Neural cell (in vitro differentiated cells): ENCODE results near the gene MCUR1. TPM values are rescaled to one million over a fixed set of nuclear protein-coding genes. Genes with fewer than 3 reads are reported as not detected.

Experiments
- H2AFZ ChIP-seq: fragments of 200-600, 300-800 bp; sonication (generic), shearing (Covaris generic); 2 replicates; pipeline ENCODE4 v1.6.0; 2014; ENCODE audit warnings: low read depth, mild to moderate bottlenecking, antibody characterized with exemption, low read length, moderate library complexity
- H3F3A ChIP-seq: fragments of 200-600 bp; shearing (Covaris generic); 2 replicates; pipeline ENCODE4 v1.6.1; 2016; ENCODE audit warnings: mild to moderate bottlenecking, moderate library complexity, mixed read lengths, antibody characterized with exemption, low read length; ENCODE audit not compliant: insufficient read depth, poor library complexity, severe bottlenecking
- H3K27ac ChIP-seq: fragments of 200-600, 300-800 bp; sonication (generic), shearing (Covaris generic); 2 replicates; pipeline ENCODE4 v1.5.1; 2014; ENCODE audit warnings: mild to moderate bottlenecking, low read length, moderate library complexity
- H3K27me3 ChIP-seq: fragments of 300-800, 200-600 bp; sonication (generic), shearing (Covaris generic); 2 replicates; pipeline ENCODE4 v1.6.0; 2014; ENCODE audit warnings: mild to moderate bottlenecking, low read depth, low read length, moderate library complexity; ENCODE audit not compliant: insufficient read depth
- H3K36me3 ChIP-seq: fragments of 300-800, 200-600 bp; sonication (generic), shearing (Covaris generic); 2 replicates; pipeline ENCODE4 v1.5.1; 2014; ENCODE audit warnings: mild to moderate bottlenecking, antibody characterized with exemption, low read length, moderate library complexity; ENCODE audit not compliant: insufficient read depth
- H3K4me2 ChIP-seq: fragments of 300-800, 200-600 bp; sonication (generic), shearing (Covaris generic); 2 replicates; pipeline ENCODE4 v1.6.0; 2014; ENCODE audit warnings: mild to moderate bottlenecking, low read length
- H3K4me3 ChIP-seq: fragments of 300-800, 200-600 bp; sonication (generic), shearing (Covaris generic); 2 replicates; pipeline ENCODE4 v1.5.1; 2014; ENCODE audit warnings: mild to moderate bottlenecking, low read length, moderate library complexity
- H3K79me2 ChIP-seq: fragments of 200-600 bp; shearing (Covaris generic); replicated peaks from 2 replicates; pipeline ENCODE4 v1.6.0; 2014; ENCODE audit warnings: mild to moderate bottlenecking, low read length, moderate library complexity; ENCODE audit not compliant: insufficient read depth
- H3K9ac ChIP-seq: fragments of 300-800, 200-600 bp; sonication (generic), shearing (Covaris generic); 2 replicates; pipeline ENCODE4 v1.6.1; 2016; ENCODE audit warnings: mild to moderate bottlenecking, low read length, mixed read lengths
- H3K9me2 ChIP-seq: fragments of 200-600 bp; shearing (Covaris generic); 2 replicates; pipeline ENCODE4 v1.6.1; 2016; ENCODE audit warnings: mild to moderate bottlenecking, low read length, mixed read lengths; ENCODE audit not compliant: insufficient read depth
- H3K9me3 ChIP-seq: fragments of 200-600, 300-800 bp; sonication (generic), shearing (Covaris generic); 2 replicates; pipeline ENCODE4 v1.6.1; 2016; ENCODE audit warnings: mild to moderate bottlenecking, mixed run types, low read length, moderate library complexity, mixed read lengths
- H4K20me1 ChIP-seq: fragments of 200-600 bp; shearing (Covaris generic); 2 replicates; pipeline ENCODE4 v1.6.1; 2016; ENCODE audit warnings: mild to moderate bottlenecking, mixed run types; ENCODE audit not compliant: insufficient read depth
- CTCF ChIP-seq: fragments of 450-650 bp; IDR thresholded peaks from 2 replicates; pipeline ENCODE4 v1.5.1; 2014; ENCODE audit warnings: antibody characterized with exemption, mild to moderate bottlenecking, moderate library complexity; ENCODE audit not compliant: poor library complexity, severe bottlenecking
- EP300 ChIP-seq: fragments of 450-650 bp; conservative IDR thresholded peaks from 2 replicates; pipeline ENCODE4 v1.6.1; 2014; ENCODE audit warnings: antibody characterized with exemption, mild to moderate bottlenecking, moderate library complexity; ENCODE audit not compliant: poor library complexity, severe bottlenecking
- EZH2 ChIP-seq: fragments of 200-600, 300-800 bp; shearing (Covaris generic), sonication (generic); IDR thresholded peaks from 2 replicates; pipeline ENCODE4 v1.6.1; 2014; ENCODE audit warnings: antibody characterized with exemption, low read length, borderline replicate concordance, mild to moderate bottlenecking; ENCODE audit not compliant: insufficient read depth, poor library complexity, severe bottlenecking
- MXI1 ChIP-seq: fragments of 450-650 bp; conservative IDR thresholded peaks from 2 replicates; pipeline ENCODE4 v1.6.1; 2014; ENCODE audit warnings: antibody characterized with exemption, mild to moderate bottlenecking; ENCODE audit not compliant: poor library complexity, severe bottlenecking
- POLR2AphosphoS5 ChIP-seq: IDR thresholded peaks from 2 replicates; pipeline ENCODE4 v1.6.1; 2012
- RAD21 ChIP-seq: fragments of 450-650 bp; conservative IDR thresholded peaks from 2 replicates; pipeline ENCODE4 v1.6.1; 2014; ENCODE audit warnings: antibody characterized with exemption, mild to moderate bottlenecking, moderate library complexity
- SMC3 ChIP-seq: fragments of 450-650 bp; conservative IDR thresholded peaks from 2 replicates; pipeline ENCODE4 v1.6.1; 2014; ENCODE audit warnings: antibody characterized with exemption, mild to moderate bottlenecking, moderate library complexity; ENCODE audit not compliant: poor library complexity
- TAF1 ChIP-seq: IDR thresholded peaks from 2 replicates; pipeline ENCODE4 v1.6.1; 2012; ENCODE audit warnings: low read depth
- polyA plus RNA-seq: library from polyadenylated mRNA; depleted of rRNA; stranded (reverse); fragments of >200 nt; gene quantifications from 2 replicates; pipeline ENCODE4 v1.2.3, GENCODE V29; 2014
- TF ChIP-seq, protein P1 (sequence below): IDR thresholded peaks from 2 replicates; pipeline ENCODE4 v1.6.1; 2012; ENCODE audit warnings: borderline replicate concordance

The MCUR1 gene
- polyA plus RNA-seq, 1 donor from 2014 or later, result 10.0 TPM

- TF ChIP-seq EP300, result no peak
- no peak for TF ChIP-seq TAF1
- TF ChIP-seq CTCF, result no peak
- no peak for TF ChIP-seq EZH2
- TF ChIP-seq, protein P1, sequence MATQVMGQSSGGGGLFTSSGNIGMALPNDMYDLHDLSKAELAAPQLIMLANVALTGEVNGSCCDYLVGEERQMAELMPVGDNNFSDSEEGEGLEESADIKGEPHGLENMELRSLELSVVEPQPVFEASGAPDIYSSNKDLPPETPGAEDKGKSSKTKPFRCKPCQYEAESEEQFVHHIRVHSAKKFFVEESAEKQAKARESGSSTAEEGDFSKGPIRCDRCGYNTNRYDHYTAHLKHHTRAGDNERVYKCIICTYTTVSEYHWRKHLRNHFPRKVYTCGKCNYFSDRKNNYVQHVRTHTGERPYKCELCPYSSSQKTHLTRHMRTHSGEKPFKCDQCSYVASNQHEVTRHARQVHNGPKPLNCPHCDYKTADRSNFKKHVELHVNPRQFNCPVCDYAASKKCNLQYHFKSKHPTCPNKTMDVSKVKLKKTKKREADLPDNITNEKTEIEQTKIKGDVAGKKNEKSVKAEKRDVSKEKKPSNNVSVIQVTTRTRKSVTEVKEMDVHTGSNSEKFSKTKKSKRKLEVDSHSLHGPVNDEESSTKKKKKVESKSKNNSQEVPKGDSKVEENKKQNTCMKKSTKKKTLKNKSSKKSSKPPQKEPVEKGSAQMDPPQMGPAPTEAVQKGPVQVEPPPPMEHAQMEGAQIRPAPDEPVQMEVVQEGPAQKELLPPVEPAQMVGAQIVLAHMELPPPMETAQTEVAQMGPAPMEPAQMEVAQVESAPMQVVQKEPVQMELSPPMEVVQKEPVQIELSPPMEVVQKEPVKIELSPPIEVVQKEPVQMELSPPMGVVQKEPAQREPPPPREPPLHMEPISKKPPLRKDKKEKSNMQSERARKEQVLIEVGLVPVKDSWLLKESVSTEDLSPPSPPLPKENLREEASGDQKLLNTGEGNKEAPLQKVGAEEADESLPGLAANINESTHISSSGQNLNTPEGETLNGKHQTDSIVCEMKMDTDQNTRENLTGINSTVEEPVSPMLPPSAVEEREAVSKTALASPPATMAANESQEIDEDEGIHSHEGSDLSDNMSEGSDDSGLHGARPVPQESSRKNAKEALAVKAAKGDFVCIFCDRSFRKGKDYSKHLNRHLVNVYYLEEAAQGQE, result no peak
- no peak for TF ChIP-seq SMC3
- no peak for TF ChIP-seq RAD21
- TF ChIP-seq MXI1, result no peak
- no peak for TF ChIP-seq POLR2AphosphoS5
- no peaks in the 10 kb centered on the region for H3K36me3 ChIP-seq
- H3K79me2 ChIP-seq, result peaks cover 19% of the 10 kb centered on the region
- H3K27me3 ChIP-seq, result no peaks in the 10 kb centered on the region
- H3K4me3 ChIP-seq, result no peak overlapping the region
- H3K9me3 ChIP-seq, result no peaks in the 10 kb centered on the region
- no peak overlapping the region for H3K9ac ChIP-seq
- no peaks in the 10 kb centered on the region for H3K9me2 ChIP-seq
- no peak overlapping the region for H3K4me2 ChIP-seq
- no peaks in the 10 kb centered on the region for H3F3A ChIP-seq
- no peaks in the 10 kb centered on the region for H4K20me1 ChIP-seq
- H2AFZ ChIP-seq, result no peak overlapping the region
- no peak overlapping the region for H3K27ac ChIP-seq
Measured at GRCh38 chr6:13808801-13809200, 5.6 kb downstream of the MCUR1 start.

GRCh38 chr6:13807696-13808095 lies 6.7 kb downstream of the MCUR1 start:
- Histone ChIP-seq H3K79me2 (peaks cover 15% of the 10 kb centered on the region), H3K4me2 (no peak overlapping the region), H3K27me3 (no peaks in the 10 kb centered on the region), H3K4me3 (no peak overlapping the region), H3K9ac (no peak overlapping the region), H3K27ac (no peak overlapping the region), H4K20me1 (no peaks in the 10 kb centered on the region), H3K36me3 (no peaks in the 10 kb centered on the region), H3K9me2 (no peaks in the 10 kb centered on the region), H2AFZ (no peak overlapping the region), H3K9me3 (no peaks in the 10 kb centered on the region), H3F3A (no peaks in the 10 kb centered on the region)
- TF ChIP-seq, protein P1, result no peak
- TF ChIP-seq EP300 (no peak), MXI1 (no peak), POLR2AphosphoS5 (no peak), EZH2 (no peak), CTCF (no peak), TAF1 (no peak), RAD21 (no peak), SMC3 (no peak)
